ENCODE measurements around the gene GREB1L. TPM values are rescaled to one million over a fixed set of nuclear protein-coding genes. Genes with fewer than 3 reads are reported as not detected.

GREB1L gene
- total and polyA plus RNA-seq, 2 experiments from 2014 or later: 1.9 to 3.0 TPM

GRCh38 chr18:21559195-21559594 lies 317.2 kb downstream of the GREB1L start:
- H3K4me1 ChIP-seq (ENCODE audit: insufficient read depth): no peaks in the 10 kb centered on the region
- H3K9me2 ChIP-seq (ENCODE audit: insufficient read depth): no peaks in the 10 kb centered on the region
- no peak overlapping the region for H2AFZ ChIP-seq
- TF ChIP-seq EZH2 (IDR thresholded peaks at IDR 0.05; ENCODE audit: insufficient read depth, poor library complexity, severe bottlenecking) (no peak), EZH2phosphoT487 (IDR thresholded peaks at IDR 0.05; ENCODE audit: insufficient read depth, low read depth) (no peak)
- in situ Hi-C loops (cut with MboI): loop anchor here (5.0 kb wide), 1 partner anchor 57 kb away; no protein-coding TSS in a partner anchor
- H3K36me3 ChIP-seq (ENCODE audit: low read depth): peaks cover 46% of the 10 kb centered on the region
- no peaks in the 10 kb centered on the region for H3K27me3 ChIP-seq (replicated peaks; ENCODE audit: insufficient read depth)
- H3K9ac ChIP-seq: no peak overlapping the region
- no peaks in the 10 kb centered on the region for H3K9me3 ChIP-seq (ENCODE audit: low read depth)
- no peak overlapping the region for H3K4me2 ChIP-seq (ENCODE audit: unreplicated experiment)
- no peaks in the 10 kb centered on the region for H3K79me2 ChIP-seq (ENCODE audit: insufficient read depth)
- H3F3A ChIP-seq (ENCODE audit: insufficient read depth): no peaks in the 10 kb centered on the region
- no peak overlapping the region for H3K27ac ChIP-seq
- no peak for DNase-seq
- H4K20me1 ChIP-seq (ENCODE audit: insufficient read depth): no peaks in the 10 kb centered on the region
- H3K4me3 ChIP-seq: no peak overlapping the region

- Histone ChIP-seq H3K4me1 (ENCODE audit: insufficient read depth) (no peaks in the 10 kb centered on the region), H3K9me2 (ENCODE audit: insufficient read depth) (no peaks in the 10 kb centered on the region), H3K79me2 (ENCODE audit: insufficient read depth) (peaks cover 17% of the 10 kb centered on the region), H4K20me1 (ENCODE audit: insufficient read depth) (no peaks in the 10 kb centered on the region), H3F3A (ENCODE audit: insufficient read depth) (0 out of 2 replicates have a peak, but pooled peaks cover 11% of the 10 kb centered on the region), H3K9ac (no peak overlapping the region), H3K27ac (no peak overlapping the region), H3K4me2 (ENCODE audit: unreplicated experiment) (no peak overlapping the region), H3K27me3 (replicated peaks; ENCODE audit: insufficient read depth) (no peaks in the 10 kb centered on the region), H2AFZ (no peak overlapping the region), H3K4me3 (no peak overlapping the region), H3K36me3 (ENCODE audit: low read depth) (peaks cover 69% of the 10 kb centered on the region), H3K9me3 (ENCODE audit: low read depth) (no peaks in the 10 kb centered on the region)
- in situ Hi-C loops (cut with MboI): no loop called here
- peak; percentile 12 for DNase-seq
- TF ChIP-seq EZH2 (IDR thresholded peaks at IDR 0.05; ENCODE audit: insufficient read depth, poor library complexity, severe bottlenecking) (no peak), EZH2phosphoT487 (IDR thresholded peaks at IDR 0.05; ENCODE audit: insufficient read depth, low read depth) (no peak)
Observed at GRCh38 chr18:21571772-21572171, 329.7 kb downstream of the GREB1L start.

Small RNAs within 50 kb of the gene (small RNA-seq; reads per million reads assigned to genes)
- not detected for gene RF00603 (ENCODE audit: low read depth, low replicate concordance)

Other genes with a start within 250 kb of the GREB1L start
- 33.6 and 34.4 TPM in 2 replicates for gene ROCK1, start 130.4 kb upstream of the GREB1L start, total RNA-seq (2014; rRNA removed; shearing (Covaris generic))
- 33.3 and 35.9 TPM in 2 replicates for gene ROCK1, start 130.4 kb upstream of the GREB1L start, polyA plus RNA-seq (2016; fragmentation: Nextera tagmentation; extraction: Ambion mirVana)

Data from GM23248 (cell line).